NT2/D1 (cell line): ENCODE results near the gene ATP6AP1.

Source experiments
- DNase-seq: peaks from one replicate; pipeline ENCODE4 v3.0.0-alpha.2; 2011; ENCODE audit warnings: low read depth, low spot score
- H3K27me3 ChIP-seq: 2 replicates; pipeline ENCODE4 v1.6.0; 2011; ENCODE audit warnings: mild to moderate bottlenecking; ENCODE audit not compliant: insufficient read length, insufficient read depth
- H3K36me3 ChIP-seq: 2 replicates; pipeline ENCODE4 v1.6.1; 2011; ENCODE audit warnings: mild to moderate bottlenecking, low read length, mixed read lengths; ENCODE audit not compliant: insufficient read depth, insufficient read length
- H3K4me1 ChIP-seq: 2 replicates; pipeline ENCODE4 v1.5.1; 2011; ENCODE audit not compliant: insufficient read depth, insufficient read length
- H3K4me3 ChIP-seq: 2 replicates; pipeline ENCODE4 v1.5.1; 2011; ENCODE audit warnings: low read depth; ENCODE audit not compliant: insufficient read length
- H3K9ac ChIP-seq: 2 replicates; pipeline ENCODE4 v1.6.0; 2011; ENCODE audit warnings: low read depth; ENCODE audit not compliant: insufficient read length
- H3K9me3 ChIP-seq: 2 replicates; pipeline ENCODE4 v1.5.1; 2011; ENCODE audit warnings: mild to moderate bottlenecking, low read length; ENCODE audit not compliant: insufficient read depth
- SUZ12 ChIP-seq: IDR thresholded peaks from 2 replicates; pipeline ENCODE4 v1.6.1; 2011; ENCODE audit not compliant: insufficient read length, insufficient read depth; ENCODE audit errors: extremely low read depth
- YY1 ChIP-seq: IDR thresholded peaks from 2 replicates; pipeline ENCODE4 v1.6.1; 2011; ENCODE audit not compliant: insufficient read length, insufficient read depth
- ZNF274 ChIP-seq: IDR thresholded peaks from 2 replicates; pipeline ENCODE4 v1.6.1; 2011; ENCODE audit warnings: mild to moderate bottlenecking, low read depth, low read length

The ATP6AP1 gene

GRCh38 chrX:154428176-154429171 is at the start of gene ATP6AP1:
Gene ATP6AP1 (plus strand): TSS chrX:154428677. CDS start chrX:154428693, 16 bp downstream.
- peaks cover 3% of the 10 kb centered on the region for H3K4me1 ChIP-seq
- TF ChIP-seq ZNF274 (no peak), SUZ12 (no peak), YY1 (no peak)
- H3K9ac ChIP-seq, result peak within 1 kb of the TSS; percentile 70
- peaks cover 10% of the 10 kb centered on the region for H3K36me3 ChIP-seq
- no peaks in the 10 kb centered on the region for H3K27me3 ChIP-seq
- peak; percentile 67 for DNase-seq
- H3K9me3 ChIP-seq, result no peaks in the 10 kb centered on the region
- peak within 1 kb of the TSS; percentile 64 for H3K4me3 ChIP-seq

- no peaks in the 10 kb centered on the region for H3K27me3 ChIP-seq
- TF ChIP-seq YY1 (no peak), SUZ12 (no peak), ZNF274 (no peak)
- H3K36me3 ChIP-seq, result peaks cover 14% of the 10 kb centered on the region
- H3K4me3 ChIP-seq, result peak within 1 kb of the TSS; percentile 64
- H3K9ac ChIP-seq, result peak within 1 kb of the TSS; percentile 77
- H3K4me1 ChIP-seq, result peaks cover 2% of the 10 kb centered on the region
- DNase-seq, result peak; percentile 86
- no peaks in the 10 kb centered on the region for H3K9me3 ChIP-seq
Measured at GRCh38 chrX:154378799-154379568, 49.5 kb upstream of the ATP6AP1 start, which contains the start of gene EMD. Gene EMD (plus strand): TSS chrX:154379295. CDS start chrX:154379485, 190 bp downstream.

GRCh38 chrX:154379569-154379951 is 48.9 kb upstream of the ATP6AP1 start:
- Histone ChIP-seq H3K4me1 (peaks cover 2% of the 10 kb centered on the region), H3K9ac (peak overlapping the region; percentile 77), H3K27me3 (no peaks in the 10 kb centered on the region), H3K4me3 (peak overlapping the region; percentile 64), H3K9me3 (no peaks in the 10 kb centered on the region), H3K36me3 (peaks cover 14% of the 10 kb centered on the region)
- TF ChIP-seq SUZ12 (no peak), ZNF274 (no peak), YY1 (no peak)
- no peak for DNase-seq

GRCh38 chrX:154380153-154380552 is 48.3 kb upstream of the ATP6AP1 start:
- peak overlapping the region; percentile 77 for H3K9ac ChIP-seq
- no peaks in the 10 kb centered on the region for H3K27me3 ChIP-seq
- H3K36me3 ChIP-seq, result peaks cover 14% of the 10 kb centered on the region
- no peak for TF ChIP-seq YY1
- no peak for TF ChIP-seq ZNF274
- TF ChIP-seq SUZ12, result no peak
- H3K9me3 ChIP-seq, result no peaks in the 10 kb centered on the region
- peaks cover 2% of the 10 kb centered on the region for H3K4me1 ChIP-seq
- H3K4me3 ChIP-seq, result peak overlapping the region; percentile 64
- no peak for DNase-seq

GRCh38 chrX:154380787-154381186 is 47.7 kb upstream of the ATP6AP1 start:
- DNase-seq, result no peak
- Histone ChIP-seq H3K4me3 (peak overlapping the region; percentile 64), H3K27me3 (no peaks in the 10 kb centered on the region), H3K9me3 (no peaks in the 10 kb centered on the region), H3K4me1 (peaks cover 2% of the 10 kb centered on the region), H3K9ac (peak overlapping the region; percentile 77), H3K36me3 (peaks cover 14% of the 10 kb centered on the region)
- TF ChIP-seq ZNF274 (no peak), YY1 (no peak), SUZ12 (no peak)

GRCh38 chrX:154381271-154381670 is 47.2 kb upstream of the ATP6AP1 start:
- peaks cover 2% of the 10 kb centered on the region for H3K4me1 ChIP-seq
- no peak for TF ChIP-seq YY1
- no peak for TF ChIP-seq SUZ12
- no peak for TF ChIP-seq ZNF274
- no peaks in the 10 kb centered on the region for H3K9me3 ChIP-seq
- no peak for DNase-seq
- H3K27me3 ChIP-seq, result no peaks in the 10 kb centered on the region
- H3K9ac ChIP-seq, result no peak overlapping the region
- no peak overlapping the region for H3K4me3 ChIP-seq
- H3K36me3 ChIP-seq, result peaks cover 14% of the 10 kb centered on the region
